Measurements from ENCODE around the gene LRTM2.

- no peak for TF ChIP-seq TAF1 (IDR thresholded peaks at IDR 0.05; ENCODE audit: low read depth, low read length)
- TF ChIP-seq POLR2AphosphoS5 (IDR thresholded peaks at IDR 0.05; ENCODE audit: low read depth, low read length): no peak
- no peak for TF ChIP-seq POLR2A (IDR thresholded peaks at IDR 0.05; ENCODE audit: low read depth, low read length)
- TF ChIP-seq PAX5 (IDR thresholded peaks at IDR 0.05; ENCODE audit: insufficient read depth, low read length, severe bottlenecking): no peak
- TF ChIP-seq SPI1 (IDR thresholded peaks at IDR 0.05; ENCODE audit: low read depth, low read length): no peak
These were observed 51.6 kb downstream of the LRTM2 start for GRCh38 chr12:1872001-1872400.
